AG04449 (cell line): ENCODE results near the gene MICAL3.

ENCODE experiments used
- CTCF ChIA-PET: fragments of 350-600 bp; formaldehyde crosslinking; extraction: SDS; loops from one replicate; lab custom pipeline; 2021; ENCODE audit warnings: antibody characterized with exemption; lab: Yijun Ruan, JAX
- POLR2A ChIA-PET: fragments of 400-600, 350-600 bp; formaldehyde crosslinking; extraction: SDS; loops from one replicate; lab custom pipeline; 2020; ENCODE audit warnings: antibody characterized with exemption, inconsistent platforms; lab: Yijun Ruan, JAX
- DNase-seq: peaks from one replicate; pipeline ENCODE4 v3.0.0-alpha.2; 2010; ENCODE audit warnings: low read depth, low spot score
- H3K4me3 ChIP-seq: 2 replicates; pipeline ENCODE4 v1.5.1; 2011; ENCODE audit warnings: low read depth, mild to moderate bottlenecking, control low read depth, low read length
- CTCF ChIP-seq: IDR thresholded peaks from one replicate; pipeline ENCODE4 v1.5.1; 2011; ENCODE audit warnings: mild to moderate bottlenecking, moderate library complexity, low read length, control low read depth, inconsistent platforms; ENCODE audit not compliant: insufficient read depth; ENCODE audit errors: missing control alignments

The MICAL3 gene

GRCh38 chr22:17807578-17808410, 216.6 kb downstream of the MICAL3 start:
- ChIA-PET POLR2A (no interaction called here), CTCF (interaction anchor here (0.8 to 2.2 kb wide), 5 partner anchors 8 to 268 kb away, joined by 3 to 9 read pairs (median 3); no protein-coding TSS in a partner anchor)
- DNase-seq, result no peak
- TF ChIP-seq CTCF, result no peak
- H3K4me3 ChIP-seq, result no peak overlapping the region

DNA sequence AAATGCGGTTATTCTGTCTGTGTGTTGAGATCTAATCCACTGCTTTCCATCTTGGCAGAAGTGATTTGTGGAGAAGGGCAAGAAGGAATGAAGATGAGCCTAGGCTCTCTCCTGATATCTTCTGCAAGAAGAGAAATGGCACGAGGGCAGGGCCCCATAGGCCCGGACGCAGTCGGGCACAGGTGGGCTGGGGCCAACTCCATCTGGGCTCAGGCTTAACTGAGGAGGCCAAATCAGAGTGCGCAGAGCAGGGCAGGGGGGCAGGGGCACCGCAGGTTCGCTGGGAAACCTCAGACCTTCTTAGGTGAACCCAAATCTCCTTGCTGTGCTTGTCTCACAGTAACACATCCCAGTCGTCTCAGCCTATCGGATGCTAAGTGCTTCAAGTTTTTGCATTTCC, 217.3 kb downstream of the MICAL3 start:
- ChIA-PET CTCF (interaction anchor here (0.8 to 2.2 kb wide), 4 partner anchors 9 to 269 kb away, joined by 3 to 9 read pairs (median 4); no protein-coding TSS in a partner anchor), POLR2A (interaction anchor here (0.8 kb wide), 1 partner anchor 34 kb away, joined by 3 read pairs; no protein-coding TSS in a partner anchor)
- no peak for DNase-seq

DNA sequence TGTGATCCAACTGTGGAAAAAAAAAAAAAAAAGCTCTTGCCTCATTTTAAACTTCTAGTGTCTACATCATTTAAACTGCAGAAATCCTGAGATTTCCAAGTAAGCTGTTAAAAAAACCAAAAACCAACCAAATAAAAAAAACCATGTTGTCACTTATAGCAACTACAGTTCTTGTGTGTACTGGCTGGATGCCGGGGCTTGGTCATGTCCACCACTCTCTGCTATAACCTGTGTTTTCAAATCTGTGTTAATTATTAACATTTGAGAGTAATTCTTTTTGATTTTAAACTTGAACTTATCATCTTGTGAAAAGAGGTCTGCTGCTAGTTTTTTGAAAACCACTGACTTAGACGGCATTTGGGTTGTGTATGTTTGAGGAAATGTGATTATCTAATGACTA, 217.9 kb downstream of the MICAL3 start:
- POLR2A ChIA-PET, result interaction anchor here (0.8 kb wide), 1 partner anchor 33 kb away, joined by 3 read pairs; no protein-coding TSS in a partner anchor
- no peak overlapping the region for H3K4me3 ChIP-seq
- TF ChIP-seq CTCF, result no peak
- CTCF ChIA-PET, result interaction anchor here (1.2 to 2.2 kb wide), 3 partner anchors 24 to 270 kb away, joined by 3 to 9 read pairs (median 4); no protein-coding TSS in a partner anchor
- no peak for DNase-seq

More for the DNA sequence above, 217.3 kb downstream of the MICAL3 start:
- no peak for TF ChIP-seq CTCF
- H3K4me3 ChIP-seq, result no peak overlapping the region

- TF ChIP-seq CTCF, result no peak
- ChIA-PET POLR2A (no interaction called here), CTCF (interaction anchor here (0.7 to 1.6 kb wide), 5 partner anchors 17 to 272 kb away, joined by 3 to 4 read pairs (median 4); no protein-coding TSS in a partner anchor)
- no peak for DNase-seq
- no peak overlapping the region for H3K4me3 ChIP-seq
Measured at GRCh38 chr22:17804331-17805080, 219.9 kb downstream of the MICAL3 start.

GRCh38 chr22:17803609-17804270, 220.6 kb downstream of the MICAL3 start:
- no peak for TF ChIP-seq CTCF
- POLR2A ChIA-PET, result no interaction called here
- H3K4me3 ChIP-seq, result no peak overlapping the region
- CTCF ChIA-PET, result interaction anchor here (0.9 to 1.2 kb wide), 3 partner anchors 26 to 245 kb away, joined by 3 to 5 read pairs (median 4); no protein-coding TSS in a partner anchor
- no peak for DNase-seq
